ENCODE data around the gene ACO2.

The ACO2 gene

DNA sequence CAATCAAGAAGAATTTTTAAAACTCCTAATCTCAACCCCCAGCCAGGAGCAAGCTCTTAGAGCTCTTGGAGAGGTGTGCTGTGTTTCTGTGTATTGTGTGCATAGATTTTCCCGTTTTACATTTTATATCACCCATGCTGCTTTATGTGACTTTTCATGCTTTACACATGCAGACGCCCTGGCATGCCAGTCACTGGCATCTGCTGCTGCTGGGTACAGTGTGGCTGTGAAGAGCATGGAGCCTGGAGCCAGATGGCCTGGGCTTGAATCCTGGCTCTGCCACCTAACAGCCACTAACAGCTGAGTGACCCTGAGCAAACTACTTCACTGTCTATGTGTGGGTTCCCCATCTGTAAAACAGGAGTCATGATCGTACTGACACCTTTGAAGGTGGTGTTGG is 52.2 kb downstream of the ACO2 start:
- Histone ChIP-seq H3K4me3 (ENCODE audit: low read length) (no peak overlapping the region), H3K36me3 (ENCODE audit: control insufficient read depth, low read length) (peaks cover 62% of the 10 kb centered on the region), H3K9me3 (ENCODE audit: control insufficient read depth, insufficient read depth, low read length) (no peaks in the 10 kb centered on the region), H3K4me2 (ENCODE audit: low read length) (no peak overlapping the region), H3K9me2 (replicated peaks; ENCODE audit: control insufficient read depth, low read length) (no peaks in the 10 kb centered on the region), H3K79me2 (ENCODE audit: control insufficient read depth, low read length) (no peaks in the 10 kb centered on the region), H4K20me1 (ENCODE audit: control insufficient read depth, insufficient read depth, low read depth, low read length) (no peaks in the 10 kb centered on the region), H3K4me1 (ENCODE audit: control insufficient read depth, low read length) (peaks cover 11% of the 10 kb centered on the region), H3K27me3 (ENCODE audit: control insufficient read depth, low read length) (no peaks in the 10 kb centered on the region), H3F3A (ENCODE audit: control insufficient read depth, insufficient read depth) (peaks cover 4% of the 10 kb centered on the region), H3K27ac (ENCODE audit: low read depth, low read length) (no peak overlapping the region)
- no peak for TF ChIP-seq EZH2phosphoT487 (IDR thresholded peaks at IDR 0.05; ENCODE audit: borderline replicate concordance, low read length)
- no peak for TF ChIP-seq CTCF (IDR thresholded peaks at IDR 0.05; ENCODE audit: low read depth, low read length, poor library complexity, severe bottlenecking)

DNA sequence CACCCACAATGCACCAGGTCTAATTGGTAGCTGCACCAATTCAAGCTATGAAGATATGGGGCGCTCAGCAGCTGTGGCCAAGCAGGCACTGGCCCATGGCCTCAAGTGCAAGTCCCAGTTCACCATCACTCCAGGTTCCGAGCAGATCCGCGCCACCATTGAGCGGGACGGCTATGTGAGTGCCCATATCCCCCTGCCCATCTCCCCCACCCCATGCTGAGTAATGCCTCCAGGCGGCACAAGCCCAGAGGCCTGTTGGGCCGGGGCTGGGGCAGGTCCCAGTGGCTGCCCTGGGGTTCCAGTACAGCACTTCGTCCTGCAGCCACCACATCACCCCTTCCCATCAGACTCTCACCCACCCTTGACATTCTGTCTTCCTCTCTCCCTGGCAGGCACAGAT is 53.9 kb downstream of the ACO2 start:
- Histone ChIP-seq H3K27me3 (ENCODE audit: control insufficient read depth, low read length) (no peaks in the 10 kb centered on the region), H3K36me3 (ENCODE audit: control insufficient read depth, low read length) (peaks cover 68% of the 10 kb centered on the region), H3K4me3 (ENCODE audit: low read length) (no peak overlapping the region), H3K4me1 (ENCODE audit: control insufficient read depth, low read length) (peaks cover 11% of the 10 kb centered on the region), H3K27ac (ENCODE audit: low read depth, low read length) (no peak overlapping the region), H3F3A (ENCODE audit: control insufficient read depth, insufficient read depth) (peaks cover 4% of the 10 kb centered on the region), H3K79me2 (ENCODE audit: control insufficient read depth, low read length) (no peaks in the 10 kb centered on the region), H3K9me2 (replicated peaks; ENCODE audit: control insufficient read depth, low read length) (no peaks in the 10 kb centered on the region), H3K4me2 (ENCODE audit: low read length) (no peak overlapping the region), H3K9me3 (ENCODE audit: control insufficient read depth, insufficient read depth, low read length) (no peaks in the 10 kb centered on the region), H4K20me1 (ENCODE audit: control insufficient read depth, insufficient read depth, low read depth, low read length) (peaks cover 4% of the 10 kb centered on the region; the same call in 1 of the 2 replicates)
- TF ChIP-seq EZH2phosphoT487 (IDR thresholded peaks at IDR 0.05; ENCODE audit: borderline replicate concordance, low read length): no peak
- no peak for TF ChIP-seq CTCF (IDR thresholded peaks at IDR 0.05; ENCODE audit: low read depth, low read length, poor library complexity, severe bottlenecking)

- no peaks in the 10 kb centered on the region for H3K9me2 ChIP-seq (replicated peaks; ENCODE audit: control insufficient read depth, low read length)
- no peaks in the 10 kb centered on the region for H3K27me3 ChIP-seq (ENCODE audit: control insufficient read depth, low read length)
- H3K4me2 ChIP-seq (ENCODE audit: low read length): no peak overlapping the region
- H3F3A ChIP-seq (ENCODE audit: control insufficient read depth, insufficient read depth): peaks cover 7% of the 10 kb centered on the region
- peaks cover 11% of the 10 kb centered on the region for H3K4me1 ChIP-seq (ENCODE audit: control insufficient read depth, low read length)
- no peaks in the 10 kb centered on the region for H3K9me3 ChIP-seq (ENCODE audit: control insufficient read depth, insufficient read depth, low read length)
- TF ChIP-seq CTCF (IDR thresholded peaks at IDR 0.05; ENCODE audit: low read depth, low read length, poor library complexity, severe bottlenecking) (no peak), EZH2phosphoT487 (IDR thresholded peaks at IDR 0.05; ENCODE audit: borderline replicate concordance, low read length) (no peak)
- peaks cover 69% of the 10 kb centered on the region for H3K36me3 ChIP-seq (ENCODE audit: control insufficient read depth, low read length)
- no peak overlapping the region for H3K4me3 ChIP-seq (ENCODE audit: low read length)
- peaks cover 4% of the 10 kb centered on the region; the same call in 1 of the 2 replicates for H4K20me1 ChIP-seq (ENCODE audit: control insufficient read depth, insufficient read depth, low read depth, low read length)
- no peaks in the 10 kb centered on the region for H3K79me2 ChIP-seq (ENCODE audit: control insufficient read depth, low read length)
- H3K27ac ChIP-seq (ENCODE audit: low read depth, low read length): no peak overlapping the region
Measured at GRCh38 chr22:41523464-41524221, 54.7 kb downstream of the ACO2 start.
